ENCODE data around the gene IER5L. TPM values are rescaled to one million over a fixed set of nuclear protein-coding genes. Genes with fewer than 3 reads are reported as not detected.

Gene IER5L
- total and polyA plus RNA-seq, 2 of the 8 experiments (the other 6 are each of a cell fraction or from before 2014, with no cell fraction given): 0.65 to 1.0 TPM

GRCh38 chr9:129181246-129181645, 3.2 kb upstream of the IER5L start:
- Histone ChIP-seq H3K4ac (replicated peaks; ENCODE audit: insufficient read length, low read depth, low read length) (no peak overlapping the region), H2AFZ (ENCODE audit: low read length) (no peak overlapping the region), H2BK15ac (ENCODE audit: low read length) (no peak overlapping the region), H4K5ac (ENCODE audit: insufficient read length, low read depth, low read length) (no peak overlapping the region), H3K56ac (replicated peaks; ENCODE audit: insufficient read length, low read depth, low read length) (no peak overlapping the region), H4K20me1 (replicated peaks in 1 of 2; ENCODE audit: control insufficient read depth in 1 of 2, insufficient read depth in 2 of 2, low read length in 2 of 2) (peaks cover 5 to 12% of the 10 kb centered on the region in 2 experiments), H3K36me3 (ENCODE audit: control insufficient read depth in 2 of 4, insufficient read depth in 4 of 4, low read length in 3 of 4) (no peaks in the 10 kb centered on the region), H2AK5ac (ENCODE audit: low read depth, low read length) (no peak overlapping the region), H3K23me2 (ENCODE audit: low read depth, low read length) (peaks cover 18% of the 10 kb centered on the region), H4K91ac (replicated peaks; ENCODE audit: insufficient read length, low read length) (no peak overlapping the region), H3K79me1 (ENCODE audit: low read depth, low read length) (no peaks in the 10 kb centered on the region), H3K4me1 (replicated peaks in 1 of 4; ENCODE audit: control insufficient read depth in 3 of 4, insufficient read depth in 4 of 4, low read length in 3 of 4) (peaks cover 0 to 14% (median 10%) of the 10 kb centered on the region in 4 experiments; a peak in 6 of 7 replicates), H2BK120ac (replicated peaks; ENCODE audit: low read depth, low read length) (no peak overlapping the region), H2BK5ac (ENCODE audit: low read depth, low read length) (no peak overlapping the region), H3K18ac (ENCODE audit: extremely low read depth, low read length) (no peak overlapping the region), H3K14ac (ENCODE audit: insufficient read length) (no peak overlapping the region), H3K9ac (replicated peaks in 1 of 4; ENCODE audit: extremely low read depth in 1 of 4, low read depth in 3 of 4, low read length in 3 of 4) (no peak overlapping the region), H3K4me2 (ENCODE audit: insufficient read depth in 1 of 2, low read depth in 2 of 2, low read length in 2 of 2) (no peak overlapping the region), H3K4me3 (ENCODE audit: extremely low read depth in 1 of 4, insufficient read depth in 2 of 4, low read depth in 3 of 4, low read length in 4 of 4) (no peak overlapping the region), H3K23ac (ENCODE audit: insufficient read length) (no peak overlapping the region), H3K27me3 (replicated peaks in 1 of 4; ENCODE audit: control insufficient read depth in 3 of 4, extremely low read depth in 1 of 4, insufficient read depth in 3 of 4, low read length in 3 of 4) (peaks cover 44 to 74% (median 72%) of the 10 kb centered on the region in 4 experiments), H4K8ac (ENCODE audit: extremely low read depth, insufficient read depth, low read length) (no peak overlapping the region), H2BK12ac (ENCODE audit: low read depth, low read length) (no peak overlapping the region), H3K79me2 (ENCODE audit: control insufficient read depth in 1 of 2, insufficient read depth in 2 of 2, low read length in 2 of 2) (no peaks in the 10 kb centered on the region), H3K27ac (ENCODE audit: low read depth, low read length) (no peak overlapping the region), H3K9me3 (ENCODE audit: insufficient read depth in 2 of 2, low read depth in 1 of 2, low read length in 1 of 2) (no peaks in the 10 kb centered on the region; a peak in 1 of 4 replicates), H2BK20ac (ENCODE audit: low read length) (no peak overlapping the region)
- 75% methylated on average over 5 of the region's 5 CpGs; no CpG with 5 or more reads in 1 of the 2 experiments for WGBS, 2 experiments (ENCODE audit: extremely low coverage in 1 of 2, insufficient coverage in 1 of 2, insufficient read length in 1 of 2, insufficient replicate concordance in 2 of 2, low coverage in 1 of 2, low lambda C conversion rate in 2 of 2, missing lambda C conversion rate in 1 of 2)
- FAIRE-seq (no peak), DNase-seq (ENCODE audit: low read depth in 1 of 2, low spot score in 2 of 2) (no peak)
- POLR2A ChIA-PET (ENCODE audit: partially characterized antibody): interaction anchor here (1.0 to 1.5 kb wide), 5 partner anchors 41 to 426 kb away, joined by 3 to 4 read pairs (median 3); no protein-coding TSS in a partner anchor
- CTCF ChIA-PET (ENCODE audit: partially characterized antibody): interaction anchor here (0.6 to 27.8 kb wide), 10 partner anchors 9 to 439 kb away, joined by 3 to 831 read pairs (median 4); partner anchors contain the start of gene C9orf50
- no peak for TF ChIP-seq JUN (IDR thresholded peaks at IDR 0.05; ENCODE audit: low read depth, low read length)
- TF ChIP-seq HDAC6 (IDR thresholded peaks at IDR 0.05; ENCODE audit: low read depth, low read length): no peak
- no peak for TF ChIP-seq ATF2 (IDR thresholded peaks at IDR 0.05; ENCODE audit: low read length)
- no peak for TF ChIP-seq EP300 (IDR thresholded peaks at IDR 0.05; ENCODE audit: borderline replicate concordance in 1 of 2, low read depth in 2 of 2, low read length in 2 of 2)
